HG02970 (cell line): ENCODE data around the gene RXRA.
A peak's percentile ranks its signal among the peaks of the same experiment; 100 is the strongest.

Experiments used
- ATAC-seq: cut with Tn5 transposase; IDR thresholded peaks from one replicate; pipeline ENCODE4 v1.9.1; 2021; ENCODE audit warnings: mild to moderate bottlenecking, moderate library complexity, moderate number of reproducible peaks; ENCODE audit not compliant: unreplicated experiment, low FRiP score

Gene RXRA

DNA sequence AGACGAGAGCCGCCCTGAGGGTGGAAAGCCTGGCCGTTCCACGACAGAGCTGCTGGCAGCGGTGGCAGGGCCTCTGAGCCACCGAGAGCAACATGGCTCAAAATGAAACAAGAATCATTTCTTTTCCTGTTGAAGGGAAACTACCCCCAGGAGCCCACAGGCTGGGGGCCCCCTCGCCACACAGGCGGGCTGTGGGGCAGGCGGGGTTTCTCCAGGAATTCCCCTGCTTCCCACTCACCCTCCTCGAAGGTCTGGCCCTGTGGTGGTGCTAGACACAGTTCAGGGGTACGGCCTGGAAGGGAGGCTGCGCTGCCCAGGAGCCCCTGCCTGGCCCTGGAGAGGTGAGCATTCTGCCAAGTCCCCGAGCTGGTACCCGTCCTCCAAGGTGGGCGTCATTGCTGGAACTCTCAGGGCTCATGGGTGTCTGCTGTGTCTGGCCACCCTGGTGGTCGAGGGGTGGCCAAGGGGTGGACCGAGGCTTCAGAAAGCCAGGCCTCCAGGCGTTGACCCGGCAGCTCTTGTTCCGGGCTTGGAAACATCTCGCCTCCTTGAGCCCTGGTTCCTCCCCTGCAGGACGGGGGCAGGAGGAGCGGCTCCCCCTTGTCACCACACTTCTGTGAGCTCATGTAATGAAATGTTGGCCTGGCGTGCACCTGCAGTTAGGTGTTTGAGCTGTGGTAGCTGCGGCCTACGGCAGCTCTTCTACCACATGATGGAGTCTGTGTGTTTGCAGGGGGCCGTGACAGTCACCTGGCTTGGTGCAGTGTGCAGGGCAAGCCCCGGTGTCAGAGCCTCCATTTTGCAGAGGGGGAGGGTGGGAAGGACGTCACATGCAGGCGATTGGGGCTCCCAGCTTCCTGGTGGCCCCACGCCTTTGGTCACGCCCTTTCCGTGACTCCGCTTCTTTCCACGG, 65.3 kb downstream of the RXRA start:
- peak; percentile 41 for ATAC-seq

DNA sequence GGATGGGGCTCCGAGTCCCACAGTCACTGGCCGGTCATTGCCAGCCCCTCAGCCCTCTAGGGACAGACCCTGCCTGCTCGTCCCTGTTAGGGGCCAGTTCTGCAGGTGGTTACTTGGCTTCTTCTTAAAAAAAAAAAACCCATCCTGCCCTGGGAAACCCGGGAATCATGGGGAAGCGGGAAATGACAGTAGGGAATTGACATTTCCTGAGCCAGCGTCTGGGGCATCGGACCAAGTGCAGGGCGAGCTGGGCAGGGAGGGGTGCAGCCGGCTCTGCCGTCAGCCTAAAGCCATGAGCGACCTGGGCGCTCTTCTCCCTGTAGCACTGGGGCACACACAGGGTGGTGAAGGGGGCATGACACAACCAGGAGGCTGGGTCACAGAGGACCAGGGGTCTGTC, 66.6 kb downstream of the RXRA start:
- ATAC-seq = no peak

DNA sequence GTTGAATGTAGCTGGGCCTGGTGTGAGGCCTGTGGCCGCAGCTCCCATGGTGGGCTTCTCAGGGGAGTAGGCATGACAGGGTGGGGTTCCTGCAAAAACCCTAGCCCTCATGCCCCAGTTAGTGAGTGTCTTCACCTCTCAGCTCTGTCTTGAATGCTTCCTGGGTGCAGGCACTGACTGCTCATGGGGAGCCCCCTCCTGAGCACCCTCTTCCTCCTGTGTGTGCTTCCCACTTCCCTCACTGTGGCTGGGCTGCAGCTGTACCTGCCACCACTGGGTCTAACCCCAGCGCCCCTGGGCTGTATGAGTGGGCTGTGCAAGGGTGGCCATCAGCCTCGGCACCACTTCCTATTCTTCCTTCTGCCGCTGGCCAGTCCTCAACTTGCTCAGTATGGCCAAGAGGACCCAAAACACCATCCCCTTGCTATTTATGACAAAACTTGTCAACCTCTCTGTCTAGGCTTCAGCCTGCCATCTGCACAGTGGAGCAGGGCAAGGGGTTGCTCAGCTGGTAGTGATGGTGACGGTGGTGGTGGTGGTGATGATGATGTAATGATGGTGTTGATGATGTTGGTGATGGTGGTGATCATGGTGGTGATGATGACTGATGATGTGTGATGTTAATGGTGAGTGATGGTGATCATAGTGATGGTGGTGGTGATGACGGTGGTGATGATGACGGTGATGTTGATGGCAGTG, 67.5 kb downstream of the RXRA start:
- no peak for ATAC-seq

DNA sequence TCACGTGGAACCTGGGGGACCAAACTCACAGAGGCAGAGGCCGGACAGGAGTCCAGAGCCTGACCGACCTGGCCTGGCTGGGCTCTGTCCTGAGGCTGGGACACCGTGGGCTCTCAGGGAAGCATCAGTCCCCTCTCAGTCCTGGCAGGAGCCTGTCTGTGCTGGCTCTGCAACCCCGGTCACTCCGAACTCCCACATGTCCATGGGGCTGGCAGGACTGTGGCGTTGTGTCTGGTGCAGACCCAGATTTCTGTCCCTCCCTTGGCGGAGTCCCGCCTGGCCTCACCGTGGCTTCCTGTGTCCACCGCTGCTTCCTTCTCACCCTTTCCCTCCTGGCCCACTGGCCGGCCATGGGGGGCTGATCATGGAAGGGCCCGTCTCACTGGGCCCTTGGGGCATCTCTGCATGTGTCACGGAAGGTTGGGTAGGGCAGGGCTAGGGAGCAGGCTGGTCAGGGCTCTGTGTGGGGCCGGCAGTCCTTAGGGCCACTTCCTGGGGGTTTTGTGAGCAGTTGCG, 68.8 kb downstream of the RXRA start:
- no peak for ATAC-seq

DNA sequence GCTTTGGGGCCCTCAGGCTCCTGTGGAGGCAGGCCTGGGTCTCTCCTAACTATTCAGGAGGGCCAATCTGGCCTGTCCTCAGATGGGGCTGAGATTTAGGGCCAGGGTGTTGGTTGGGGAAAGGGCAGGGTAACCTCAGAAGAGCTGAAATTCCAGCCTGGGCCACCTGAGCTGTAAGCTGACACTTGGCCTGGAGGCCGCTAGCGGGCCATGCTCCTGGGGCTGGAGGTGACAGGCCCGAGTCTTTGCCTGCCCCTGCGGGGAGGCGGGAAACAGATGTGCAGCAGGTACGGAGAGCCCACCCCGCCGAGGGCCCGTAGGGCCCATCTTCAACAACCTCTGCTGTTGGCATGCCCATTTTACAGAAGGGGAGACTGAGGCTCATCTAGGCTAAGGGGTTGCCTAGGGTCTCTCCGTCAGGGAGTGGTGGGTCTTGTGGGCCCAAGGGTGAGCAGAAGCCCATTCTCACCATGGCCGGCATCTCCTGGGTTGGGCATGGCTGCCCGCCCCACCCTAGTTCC, 69.5 kb downstream of the RXRA start:
- no peak for ATAC-seq

DNA sequence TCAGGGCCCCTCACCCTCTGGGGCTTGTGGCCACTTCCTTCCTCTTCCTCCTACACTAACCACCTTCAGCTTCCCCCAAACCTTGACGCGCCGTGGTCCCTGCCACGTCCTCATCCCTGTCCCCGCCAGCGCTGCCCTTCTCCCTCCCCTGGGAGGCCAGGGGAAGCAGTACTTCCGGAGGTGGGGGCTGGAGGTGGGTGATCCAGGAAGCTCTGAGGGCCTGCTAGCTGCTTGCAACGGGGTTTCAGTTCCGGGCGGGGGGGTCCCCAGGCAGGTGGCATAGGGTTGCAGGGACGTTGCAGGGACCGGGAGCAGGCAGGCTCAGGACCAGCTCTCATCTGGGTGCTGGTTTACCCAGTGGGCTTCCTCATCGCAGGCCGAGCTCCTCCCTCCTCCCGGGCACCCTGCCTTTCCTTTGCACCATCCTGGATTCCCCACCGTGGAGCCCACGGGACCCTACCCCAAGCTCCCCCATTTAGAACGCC, 70.0 kb downstream of the RXRA start:
- ATAC-seq = no peak

DNA sequence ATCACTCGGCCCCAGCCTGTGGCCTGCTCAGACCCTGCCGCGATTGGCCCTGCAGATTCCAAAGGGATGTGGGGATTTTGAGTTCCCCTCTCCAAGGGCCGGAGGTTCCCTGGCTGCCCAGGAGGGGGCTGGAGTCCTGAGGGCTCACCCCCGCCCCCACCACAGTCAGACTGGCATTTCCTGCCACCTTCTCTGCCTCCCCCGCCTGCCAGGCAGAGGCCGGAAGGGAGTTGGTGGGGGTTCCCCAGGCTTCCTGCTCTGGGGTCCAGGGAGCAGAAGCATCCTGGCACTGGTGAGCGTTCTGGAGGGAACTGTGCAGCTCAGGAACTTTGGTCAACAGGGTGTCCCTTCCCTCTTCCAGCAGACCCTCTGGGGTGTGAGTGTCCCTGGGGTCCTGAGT, 70.6 kb downstream of the RXRA start:
- ATAC-seq = no peak

DNA sequence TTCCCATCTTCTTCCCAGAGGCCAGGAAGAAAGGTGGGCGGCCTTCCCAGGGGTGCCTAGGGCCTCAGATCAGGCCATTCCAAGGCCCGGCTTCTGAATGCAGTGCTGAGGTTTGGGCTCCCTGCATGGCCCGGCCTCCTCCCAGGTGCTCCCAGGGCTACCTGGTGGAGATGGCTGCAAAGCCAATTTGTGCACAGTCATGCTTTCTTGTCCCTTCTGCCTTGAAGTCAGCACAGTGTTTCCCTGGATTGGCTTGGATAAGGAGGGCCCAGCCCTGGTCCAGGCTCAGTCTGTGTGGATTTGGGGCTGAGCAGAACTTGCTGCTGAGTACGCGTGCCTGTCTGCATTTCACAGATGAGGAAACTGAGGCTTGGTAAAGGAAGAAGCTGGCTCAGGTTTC, 72.5 kb downstream of the RXRA start:
- ATAC-seq = no peak

DNA sequence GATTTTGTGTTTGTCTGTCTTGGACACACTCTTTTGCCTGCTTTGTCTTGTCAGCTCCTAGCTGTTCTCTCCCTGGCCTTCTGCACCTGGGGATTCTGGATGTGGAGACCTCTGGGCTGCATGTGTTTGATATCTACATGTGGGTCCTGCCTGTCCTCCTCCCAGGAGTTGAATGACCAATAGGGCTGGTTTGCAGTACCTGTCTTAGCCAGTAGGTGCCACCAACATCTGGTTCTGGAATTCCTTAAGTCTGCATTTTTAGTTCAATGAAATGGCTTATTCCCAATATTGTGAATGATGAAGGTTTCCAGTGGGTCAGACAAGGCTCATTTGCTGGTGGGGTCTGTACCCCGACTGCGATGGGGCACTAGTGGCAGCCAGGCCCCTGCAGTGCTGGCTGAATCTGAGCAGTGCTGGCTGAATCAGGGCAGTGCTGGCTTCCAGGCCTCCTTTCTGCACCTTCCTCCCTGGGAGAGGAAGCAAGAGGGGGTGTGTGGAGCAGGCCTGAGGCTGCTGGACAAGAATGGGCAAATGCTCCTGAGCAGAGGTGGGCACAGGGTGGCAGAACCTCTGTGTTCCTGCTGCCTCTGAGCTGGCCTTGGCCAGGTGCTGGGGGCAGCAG, 73.3 kb downstream of the RXRA start:
- no peak for ATAC-seq

DNA sequence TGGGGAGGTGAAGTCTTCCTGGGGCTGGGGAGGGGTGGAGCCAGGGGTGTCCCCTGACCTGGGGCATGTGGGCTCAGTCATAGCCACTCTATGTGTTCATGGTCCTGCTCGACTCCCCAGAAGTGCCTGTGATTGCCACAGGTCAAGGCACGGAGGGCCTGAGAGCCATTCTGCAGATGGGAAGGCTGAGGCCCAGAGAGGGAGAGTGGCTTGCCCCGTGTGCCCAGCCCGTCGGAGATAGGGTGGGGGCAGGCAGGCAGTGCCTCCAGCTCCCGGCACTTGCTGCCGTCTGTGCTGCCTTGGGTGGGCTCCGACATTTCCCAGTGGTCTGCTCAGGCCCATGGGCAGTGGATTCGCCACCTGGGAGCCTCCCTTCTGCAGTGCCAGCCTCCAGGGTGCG, 74.0 kb downstream of the RXRA start:
- ATAC-seq = no peak

DNA sequence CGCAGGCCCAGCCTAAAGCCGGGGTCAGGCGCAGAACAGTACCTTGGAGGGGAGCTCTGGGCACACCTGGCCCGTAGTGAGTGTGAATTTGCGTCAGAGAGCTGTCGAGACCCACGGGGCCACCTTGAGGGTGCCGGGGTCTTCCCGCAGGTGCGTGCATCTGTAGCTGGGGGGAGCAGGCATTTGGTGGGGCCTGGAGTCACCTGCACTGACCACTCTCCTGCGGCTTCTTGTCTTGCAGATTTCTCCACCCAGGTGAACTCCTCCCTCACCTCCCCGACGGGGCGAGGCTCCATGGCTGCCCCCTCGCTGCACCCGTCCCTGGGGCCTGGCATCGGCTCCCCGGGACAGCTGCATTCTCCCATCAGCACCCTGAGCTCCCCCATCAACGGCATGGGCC, 75.1 kb downstream of the RXRA start:
- ATAC-seq = no peak

DNA sequence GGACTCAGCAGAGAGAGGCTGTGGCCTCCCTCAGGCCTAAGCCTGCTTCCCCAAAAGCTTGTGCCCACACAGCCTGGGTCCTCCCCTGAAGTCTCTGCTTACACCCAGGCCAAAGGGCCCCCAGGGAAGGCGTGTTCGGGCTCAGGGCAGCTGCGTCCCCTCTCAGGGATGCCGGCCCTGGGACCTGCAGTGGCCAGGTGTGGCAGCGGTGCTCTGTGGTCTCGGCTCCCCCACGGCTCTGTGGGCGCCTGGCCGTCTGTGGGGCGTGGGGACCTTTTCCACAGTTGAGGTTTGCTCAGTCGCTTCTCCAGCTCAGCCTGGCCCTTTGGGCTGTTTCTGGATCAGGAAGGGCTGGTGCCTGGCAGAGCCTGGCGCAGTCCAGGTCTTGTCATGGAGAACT, 75.9 kb downstream of the RXRA start:
- ATAC-seq = no peak

DNA sequence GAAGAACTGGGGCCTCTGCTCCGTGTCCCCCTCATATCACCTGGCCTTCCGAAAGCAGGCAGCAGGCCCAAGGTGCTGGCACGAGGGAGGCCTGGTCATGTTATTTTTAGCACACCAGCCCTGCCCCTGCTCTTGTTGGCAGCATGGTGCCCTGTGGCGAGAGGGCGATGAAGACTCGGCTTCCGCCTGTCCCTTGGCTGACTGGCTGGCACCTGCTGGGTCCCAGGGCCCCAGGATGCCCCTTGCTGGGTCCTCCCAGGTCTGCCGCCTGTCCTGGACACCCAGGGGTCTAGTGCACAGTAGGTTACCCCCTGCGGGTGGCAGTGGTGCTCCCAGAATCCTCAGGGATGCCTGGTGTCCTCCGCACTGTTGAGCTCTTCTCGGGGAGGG, 77.0 kb downstream of the RXRA start:
- no peak for ATAC-seq

DNA sequence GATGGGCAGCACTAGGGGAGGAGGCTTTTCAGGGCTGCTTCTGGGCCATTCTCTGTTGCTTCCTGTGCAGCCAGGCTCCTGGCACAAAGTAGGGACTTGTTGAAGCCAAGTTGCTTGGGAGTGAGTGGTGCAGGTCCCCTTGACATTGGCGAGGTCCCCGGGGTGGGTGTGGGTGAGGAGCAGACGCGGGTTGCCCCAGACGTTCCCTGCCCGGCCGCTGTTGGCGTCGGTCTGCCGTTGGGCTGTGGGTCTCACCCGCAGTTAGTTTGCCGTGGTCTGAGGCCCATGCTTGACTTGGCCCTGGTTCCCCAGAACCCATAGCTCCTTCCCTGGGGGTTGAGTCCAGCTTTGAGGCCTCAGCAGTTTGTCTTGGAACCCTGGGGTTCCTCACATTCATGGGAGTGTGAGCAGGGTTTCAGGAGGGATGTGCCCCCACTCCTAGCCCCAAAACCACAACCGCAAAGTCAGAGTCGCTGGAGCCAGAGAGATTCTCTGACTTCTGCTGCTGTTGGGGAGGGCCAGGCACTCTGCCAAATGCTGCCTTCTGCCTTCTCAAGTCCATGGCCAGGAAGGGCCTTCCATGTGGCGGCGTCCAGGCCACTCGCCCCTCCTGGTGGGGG, 77.5 kb downstream of the RXRA start:
- ATAC-seq = no peak

DNA sequence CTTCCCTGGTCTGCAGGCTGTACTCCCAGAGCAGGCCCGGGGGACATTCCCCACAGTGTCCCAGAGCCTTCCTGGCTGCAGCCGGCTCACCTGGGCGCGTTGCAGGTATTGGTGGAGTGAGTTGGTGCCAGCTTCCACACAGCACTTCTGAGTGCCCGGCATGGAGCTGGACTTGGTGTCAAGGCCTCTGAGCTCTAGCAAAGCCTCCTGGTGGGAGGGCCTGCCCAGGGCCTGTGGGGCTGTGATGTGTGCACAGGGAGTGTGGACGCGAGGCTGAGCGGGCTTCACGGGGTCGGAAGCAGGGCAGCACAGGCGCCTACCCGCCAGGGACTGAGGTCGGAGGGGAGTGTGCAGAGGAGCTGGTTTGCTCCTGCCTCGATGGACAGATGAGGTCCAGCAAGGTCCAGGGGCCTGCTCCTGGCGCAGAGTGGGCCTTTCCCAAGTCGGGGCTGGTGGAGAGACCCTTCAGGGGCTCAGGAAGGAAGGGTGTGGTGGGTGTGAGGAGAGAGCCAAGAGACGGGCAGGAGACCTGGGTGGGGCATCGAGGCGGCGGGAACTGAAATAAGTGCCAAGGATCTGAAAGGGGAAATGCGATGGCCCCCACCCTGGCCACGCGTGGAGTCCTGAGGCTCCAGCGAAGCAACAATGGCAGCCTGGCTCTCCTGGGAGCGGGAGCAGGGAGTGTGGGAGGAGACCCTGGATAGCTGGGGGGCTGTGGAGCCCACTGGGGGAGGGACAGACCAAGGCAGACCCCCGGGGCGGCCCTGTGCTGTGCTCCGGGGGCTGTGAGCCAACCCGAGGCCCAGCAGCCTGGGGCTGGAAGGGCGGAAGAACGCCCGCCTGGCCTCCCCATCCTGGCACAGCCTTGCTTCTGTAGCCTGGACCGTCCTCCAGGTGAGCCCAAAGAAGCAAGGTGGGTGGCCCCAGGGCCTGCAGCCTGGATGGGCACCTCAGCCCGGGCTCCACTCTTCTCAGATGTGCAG, 78.4 kb downstream of the RXRA start:
- ATAC-seq = no peak

DNA sequence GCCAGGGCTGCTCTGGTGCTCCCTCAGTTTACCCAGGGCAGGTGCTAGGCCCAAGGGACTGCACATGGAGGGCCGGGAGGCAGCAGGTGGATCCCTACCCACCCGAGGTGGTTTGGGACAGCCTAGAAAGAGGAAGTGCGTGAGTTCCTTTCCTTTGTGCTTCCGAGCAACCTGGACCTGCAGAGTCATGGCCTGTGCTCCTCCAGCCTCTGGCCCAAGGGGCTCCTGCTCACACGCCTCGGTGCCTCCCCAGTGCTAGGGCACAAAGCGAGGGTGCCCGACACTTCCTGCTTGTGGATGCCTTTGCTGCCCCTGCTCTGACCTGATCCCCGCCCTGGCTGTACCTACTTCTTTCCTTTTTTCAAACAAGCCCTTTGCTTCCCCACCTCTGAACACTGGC, 79.3 kb downstream of the RXRA start:
- ATAC-seq = no peak

DNA sequence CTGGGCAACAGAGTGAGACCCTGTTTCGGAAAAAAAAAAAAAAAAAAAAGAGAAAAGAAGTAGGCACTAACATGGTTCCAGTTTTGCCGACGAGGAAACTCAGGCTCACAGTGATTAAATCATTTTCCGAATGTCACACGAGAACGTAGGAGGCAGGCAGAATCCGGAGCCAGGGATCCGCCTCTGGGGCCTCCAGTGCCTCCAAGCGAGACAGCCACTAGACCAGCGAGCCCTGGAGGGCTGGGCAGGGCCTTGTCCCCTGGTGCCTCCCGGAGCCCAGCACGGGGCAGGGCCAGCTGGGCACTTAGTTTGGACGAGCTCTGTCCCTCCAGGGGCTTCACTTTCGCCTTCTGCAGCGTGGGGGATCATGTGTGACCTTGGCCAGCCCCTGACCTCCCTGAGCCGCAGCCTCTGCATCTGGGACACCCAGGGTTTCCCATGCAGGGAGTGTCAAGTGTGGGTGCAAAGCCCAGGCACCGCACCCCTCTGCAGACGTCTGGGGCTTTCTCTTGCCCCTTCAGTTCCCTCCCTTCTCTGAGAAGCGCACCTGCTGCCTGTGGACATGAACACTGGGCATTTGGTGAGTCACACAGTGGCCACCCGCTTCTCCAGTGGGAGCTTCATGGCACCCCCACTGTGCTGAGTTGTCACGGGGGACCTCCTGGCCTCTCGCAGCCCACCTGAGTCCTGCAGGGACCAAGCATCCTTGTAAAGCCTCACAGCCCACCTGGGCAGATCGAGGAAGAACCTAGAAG, 80.3 kb downstream of the RXRA start:
- no peak for ATAC-seq

DNA sequence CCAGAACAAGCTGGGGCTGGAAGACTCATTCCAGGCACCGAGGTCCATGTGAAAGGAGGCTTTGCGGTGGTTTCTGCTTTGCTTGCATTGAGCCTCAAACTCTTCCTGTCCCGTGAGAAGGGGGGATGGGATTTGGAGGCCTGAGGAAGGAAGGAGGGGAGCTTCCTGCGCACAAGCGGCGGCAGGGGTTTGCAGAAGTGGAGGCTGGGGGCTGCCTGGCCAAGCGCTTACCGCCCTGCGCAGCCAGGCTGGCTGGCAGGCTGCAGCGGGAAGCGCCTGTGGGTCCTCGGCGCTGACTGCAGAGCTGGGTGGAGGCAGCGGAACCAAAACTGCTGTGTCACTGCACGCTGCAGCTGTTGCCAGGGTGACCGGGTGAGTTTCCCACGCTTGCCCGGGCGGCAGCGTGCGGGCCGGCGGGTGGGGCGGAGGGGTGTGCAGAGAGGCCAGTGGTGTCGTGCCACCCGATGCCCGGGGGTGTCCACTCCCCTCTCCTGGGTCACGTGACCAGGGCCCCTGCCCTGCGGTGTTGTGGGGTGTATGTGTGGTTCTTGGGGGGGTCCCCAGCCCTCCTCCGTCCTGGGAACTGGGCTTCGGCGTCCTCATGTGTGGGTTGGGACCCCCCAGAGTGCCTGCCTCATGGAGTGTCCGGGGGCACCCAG, 81.0 kb downstream of the RXRA start:
- peak; percentile 52 for ATAC-seq
